ENCODE results near the gene ALS2CL. TPM values are rescaled to one million over a fixed set of nuclear protein-coding genes. Genes with fewer than 3 reads are reported as not detected.

Gene ALS2CL
- total RNA-seq, 1 experiment from 2014 or later, result 4.9 TPM

GRCh38 chr3:46624533-46624932, 68.9 kb downstream of the ALS2CL start:
- peaks cover 12% of the 10 kb centered on the region; the same call in 1 of the 2 replicates for H3K4me1 ChIP-seq (ENCODE audit: insufficient read depth, low read length)
- H2BK15ac ChIP-seq (ENCODE audit: low read depth, low read length), result no peak overlapping the region
- Mint-ChIP-seq H3K27ac (no peak overlapping the region), H3K36me3 (ENCODE audit: insufficient read depth in 1 of 3, low read depth in 3 of 3) (no peaks in the 10 kb centered on the region; a peak in 1 of 7 replicates), H3K4me1 (peaks cover 49 to 61% of the 10 kb centered on the region in 2 experiments), H3K27me3 (ENCODE audit: low read depth) (no peaks in the 10 kb centered on the region), H3K4me3 (no peak overlapping the region), H3K9me3 (peaks cover 0 to 1% of the 10 kb centered on the region in 2 experiments; a peak in 1 of 5 replicates)
- H3K18ac ChIP-seq (ENCODE audit: insufficient read length, low read depth, low read length), result no peak overlapping the region
- no peak overlapping the region for H2BK120ac ChIP-seq (ENCODE audit: low read depth, low read length, poor library complexity, severe bottlenecking)
- H3K27me3 ChIP-seq (ENCODE audit: insufficient read depth, low read length), result no peaks in the 10 kb centered on the region
- H3K9ac ChIP-seq (ENCODE audit: extremely low read depth, insufficient read length, low read length), result no peak overlapping the region
- no peak overlapping the region for H3K23ac ChIP-seq (ENCODE audit: insufficient read length, low read depth, low read length)
- no peak overlapping the region for H3K56ac ChIP-seq (ENCODE audit: insufficient read length, low read depth, low read length)
- H4K20me1 ChIP-seq (ENCODE audit: control insufficient read depth, insufficient read depth, insufficient read length), result no peaks in the 10 kb centered on the region
- H2BK5ac ChIP-seq (ENCODE audit: insufficient read length, low read length), result no peak overlapping the region
- no peak overlapping the region for H2AK5ac ChIP-seq (ENCODE audit: insufficient read length, low read length)
- H3K4ac ChIP-seq (ENCODE audit: low read depth, low read length), result no peak overlapping the region
- no peak overlapping the region for H4K5ac ChIP-seq (ENCODE audit: insufficient read length, low read depth, low read length)
- H4K8ac ChIP-seq (replicated peaks; ENCODE audit: insufficient read length, low read depth, low read length), result no peak overlapping the region
- TF ChIP-seq CTCF (conservative IDR thresholded peaks at IDR 0.05), result no peak
- H3T11ph ChIP-seq (ENCODE audit: low read length), result no peak overlapping the region
- no peak overlapping the region for H2BK12ac ChIP-seq (ENCODE audit: insufficient read length, low read depth, low read length)
- no peaks in the 10 kb centered on the region for H3K23me2 ChIP-seq (ENCODE audit: insufficient read length, low read depth, low read length, poor library complexity, severe bottlenecking)
- H3K79me2 ChIP-seq (ENCODE audit: insufficient read depth, low read length), result no peaks in the 10 kb centered on the region
- no peaks in the 10 kb centered on the region for H3K9me3 ChIP-seq (ENCODE audit: control insufficient read depth, low read depth, low read length)
- no peak overlapping the region for H2BK20ac ChIP-seq (ENCODE audit: low read depth, low read length, poor library complexity, severe bottlenecking)
- no peak for DNase-seq
- H3K27ac ChIP-seq (ENCODE audit: insufficient read length, low read depth, low read length), result no peak overlapping the region
- no peak overlapping the region for H2AFZ ChIP-seq (ENCODE audit: low read length)
- H3K14ac ChIP-seq (ENCODE audit: insufficient read depth, low read length), result no peak overlapping the region
- WGBS (ENCODE audit: extremely low coverage, insufficient read length, low lambda C conversion rate), result no CpG with 5 or more reads among the region's 2 CpGs
- no peaks in the 10 kb centered on the region for H3K79me1 ChIP-seq (ENCODE audit: insufficient read depth, low read depth, low read length, poor library complexity, severe bottlenecking)
- H4K91ac ChIP-seq (ENCODE audit: insufficient read length, low read depth, low read length), result no peak overlapping the region
- no peak overlapping the region for H3K4me2 ChIP-seq (ENCODE audit: insufficient read depth, insufficient read length, low read length)
